ENCODE measurements around the gene USP47. TPM values are rescaled to one million over a fixed set of nuclear protein-coding genes. Genes with fewer than 3 reads are reported as not detected.

Gene USP47
- total and polyA plus RNA-seq, 2 experiments from 2014 or later: 35.9 to 58.8 TPM

GRCh38 chr11:12005476-12005875 is 163.7 kb downstream of the USP47 start:
- Histone ChIP-seq H3K4me3 (peak overlapping the region; percentile 2; the same call in 1 of the 2 replicates), H3K9me2 (ENCODE audit: insufficient read depth) (no peaks in the 10 kb centered on the region), H4K20me1 (ENCODE audit: insufficient read depth) (no peaks in the 10 kb centered on the region), H3K4me1 (ENCODE audit: insufficient read depth) (peaks cover 23% of the 10 kb centered on the region), H3K9ac (no peak overlapping the region), H3K9me3 (ENCODE audit: low read depth) (no peaks in the 10 kb centered on the region), H3K79me2 (ENCODE audit: insufficient read depth) (0 out of 2 replicates have a peak, but pooled peaks cover 5% of the 10 kb centered on the region), H2AFZ (no peak overlapping the region), H3K4me2 (ENCODE audit: unreplicated experiment) (peak overlapping the region; percentile 77), H3K27ac (peak overlapping the region; percentile 47), H3K36me3 (ENCODE audit: low read depth) (no peaks in the 10 kb centered on the region), H3K27me3 (replicated peaks; ENCODE audit: insufficient read depth) (no peaks in the 10 kb centered on the region), H3F3A (ENCODE audit: insufficient read depth) (peaks cover 16% of the 10 kb centered on the region)
- TF ChIP-seq EZH2phosphoT487 (IDR thresholded peaks at IDR 0.05; ENCODE audit: insufficient read depth, low read depth) (no peak), EZH2 (IDR thresholded peaks at IDR 0.05; ENCODE audit: insufficient read depth, poor library complexity, severe bottlenecking) (no peak)
- in situ Hi-C loops (cut with MboI): no loop called here
- peak; percentile 87 for DNase-seq
- 3 to 15% methylated on average over 1 of the region's 1 CpG for WGBS, 2 experiments (ENCODE audit: low coverage in 1 of 2, low lambda C conversion rate in 2 of 2, missing lambda C conversion rate in 2 of 2)

GRCh38 chr11:12006552-12007229 is 164.9 kb downstream of the USP47 start:
- Histone ChIP-seq H3K36me3 (ENCODE audit: low read depth) (no peaks in the 10 kb centered on the region), H4K20me1 (ENCODE audit: insufficient read depth) (no peaks in the 10 kb centered on the region), H2AFZ (no peak overlapping the region), H3K79me2 (ENCODE audit: insufficient read depth) (0 out of 2 replicates have a peak, but pooled peaks cover 5% of the 10 kb centered on the region), H3K4me1 (ENCODE audit: insufficient read depth) (peaks cover 23% of the 10 kb centered on the region), H3K4me2 (ENCODE audit: unreplicated experiment) (no peak overlapping the region), H3K9me3 (ENCODE audit: low read depth) (no peaks in the 10 kb centered on the region), H3K9ac (no peak overlapping the region), H3K27ac (no peak overlapping the region), H3K9me2 (ENCODE audit: insufficient read depth) (no peaks in the 10 kb centered on the region), H3F3A (ENCODE audit: insufficient read depth) (peaks cover 16% of the 10 kb centered on the region), H3K27me3 (replicated peaks; ENCODE audit: insufficient read depth) (no peaks in the 10 kb centered on the region), H3K4me3 (no peak overlapping the region)
- in situ Hi-C loops (cut with MboI): no loop called here
- no peak for DNase-seq
- 98% methylated on average over 7 of the region's 7 CpGs for WGBS, 2 experiments (ENCODE audit: low coverage in 1 of 2, low lambda C conversion rate in 2 of 2, missing lambda C conversion rate in 2 of 2)
- TF ChIP-seq EZH2phosphoT487 (IDR thresholded peaks at IDR 0.05; ENCODE audit: insufficient read depth, low read depth) (no peak), EZH2 (IDR thresholded peaks at IDR 0.05; ENCODE audit: insufficient read depth, poor library complexity, severe bottlenecking) (no peak)

GRCh38 chr11:12007230-12007593 is 165.4 kb downstream of the USP47 start:
- no peaks in the 10 kb centered on the region for H3K9me3 ChIP-seq (ENCODE audit: low read depth)
- H3K9me2 ChIP-seq (ENCODE audit: insufficient read depth): no peaks in the 10 kb centered on the region
- no peaks in the 10 kb centered on the region for H3K27me3 ChIP-seq (replicated peaks; ENCODE audit: insufficient read depth)
- H3K4me3 ChIP-seq: no peak overlapping the region
- H2AFZ ChIP-seq: no peak overlapping the region
- in situ Hi-C loops (cut with MboI): no loop called here
- no peaks in the 10 kb centered on the region for H4K20me1 ChIP-seq (ENCODE audit: insufficient read depth)
- peak overlapping the region; percentile 89 for H3K4me2 ChIP-seq (ENCODE audit: unreplicated experiment)
- no peak for TF ChIP-seq EZH2 (IDR thresholded peaks at IDR 0.05; ENCODE audit: insufficient read depth, poor library complexity, severe bottlenecking)
- TF ChIP-seq EZH2phosphoT487 (IDR thresholded peaks at IDR 0.05; ENCODE audit: insufficient read depth, low read depth): no peak
- 97 to 98% methylated on average over 5 of the region's 5 CpGs for WGBS, 2 experiments (ENCODE audit: low coverage in 1 of 2, low lambda C conversion rate in 2 of 2, missing lambda C conversion rate in 2 of 2)
- H3K36me3 ChIP-seq (ENCODE audit: low read depth): no peaks in the 10 kb centered on the region
- no peak for DNase-seq
- H3F3A ChIP-seq (ENCODE audit: insufficient read depth): peaks cover 16% of the 10 kb centered on the region
- no peak overlapping the region for H3K9ac ChIP-seq
- H3K27ac ChIP-seq: no peak overlapping the region
- H3K4me1 ChIP-seq (ENCODE audit: insufficient read depth): peaks cover 23% of the 10 kb centered on the region
- 0 out of 2 replicates have a peak, but pooled peaks cover 5% of the 10 kb centered on the region for H3K79me2 ChIP-seq (ENCODE audit: insufficient read depth)

GRCh38 chr11:12007769-12008737 is 166.3 kb downstream of the USP47 start, which contains the start of gene DKK3:
Gene DKK3 (minus strand): TSS chr11:12008626. CDS start chr11:12008582, 44 bp downstream.
- Histone ChIP-seq H3K4me2 (ENCODE audit: unreplicated experiment) (peak within 1 kb of the TSS; percentile 89), H3K9me2 (ENCODE audit: insufficient read depth) (no peaks in the 10 kb centered on the region), H3K9me3 (ENCODE audit: low read depth) (no peaks in the 10 kb centered on the region), H4K20me1 (ENCODE audit: insufficient read depth) (no peaks in the 10 kb centered on the region), H3K9ac (peak within 1 kb of the TSS; percentile 72), H3K4me3 (peak within 1 kb of the TSS; percentile 73), H3F3A (ENCODE audit: insufficient read depth) (peaks cover 16% of the 10 kb centered on the region), H3K4me1 (ENCODE audit: insufficient read depth) (peaks cover 23% of the 10 kb centered on the region), H3K27me3 (replicated peaks; ENCODE audit: insufficient read depth) (no peaks in the 10 kb centered on the region), H3K36me3 (ENCODE audit: low read depth) (no peaks in the 10 kb centered on the region), H3K27ac (no peak within 1 kb of the TSS), H2AFZ (peak within 1 kb of the TSS; percentile 85), H3K79me2 (ENCODE audit: insufficient read depth) (0 out of 2 replicates have a peak, but pooled peaks cover 5% of the 10 kb centered on the region)
- peak; percentile 47 for DNase-seq
- in situ Hi-C loops (cut with MboI): no loop called here
- no peak for TF ChIP-seq EZH2phosphoT487 (IDR thresholded peaks at IDR 0.05; ENCODE audit: insufficient read depth, low read depth)
- no peak for TF ChIP-seq EZH2 (IDR thresholded peaks at IDR 0.05; ENCODE audit: insufficient read depth, poor library complexity, severe bottlenecking)
- 8 to 15% methylated on average over 42 to 63 of the region's 71 CpGs for WGBS, 2 experiments (ENCODE audit: low coverage in 1 of 2, low lambda C conversion rate in 2 of 2, missing lambda C conversion rate in 2 of 2)

Other genes starting within 250 kb of the USP47 start
- 5.6 and 7.1 TPM in 2 replicates for gene GALNT18, start 220.0 kb upstream of the USP47 start, total RNA-seq (2014; rRNA removed; shearing (Covaris generic))
- gene GALNT18, start 220.0 kb upstream of the USP47 start, polyA plus RNA-seq (2016; fragmentation: Nextera tagmentation; extraction: Ambion mirVana): 3.9 and 4.1 TPM in 2 replicates
- 189 and 225 TPM in 2 replicates for gene DKK3, start 166.7 kb downstream of the USP47 start, total RNA-seq (2014; rRNA removed; shearing (Covaris generic))
- 237 and 239 TPM in 2 replicates for gene DKK3, start 166.7 kb downstream of the USP47 start, polyA plus RNA-seq (2016; fragmentation: Nextera tagmentation; extraction: Ambion mirVana)

All from GM23248 (cell line).